HG02981 (cell line): ENCODE data around the gene ERN1.

Source experiments
- ATAC-seq: cut with Tn5 transposase; IDR thresholded peaks from one replicate; pipeline ENCODE4 v1.9.1; 2021; ENCODE audit warnings: mild to moderate bottlenecking, moderate library complexity; ENCODE audit not compliant: unreplicated experiment

The ERN1 gene

DNA sequence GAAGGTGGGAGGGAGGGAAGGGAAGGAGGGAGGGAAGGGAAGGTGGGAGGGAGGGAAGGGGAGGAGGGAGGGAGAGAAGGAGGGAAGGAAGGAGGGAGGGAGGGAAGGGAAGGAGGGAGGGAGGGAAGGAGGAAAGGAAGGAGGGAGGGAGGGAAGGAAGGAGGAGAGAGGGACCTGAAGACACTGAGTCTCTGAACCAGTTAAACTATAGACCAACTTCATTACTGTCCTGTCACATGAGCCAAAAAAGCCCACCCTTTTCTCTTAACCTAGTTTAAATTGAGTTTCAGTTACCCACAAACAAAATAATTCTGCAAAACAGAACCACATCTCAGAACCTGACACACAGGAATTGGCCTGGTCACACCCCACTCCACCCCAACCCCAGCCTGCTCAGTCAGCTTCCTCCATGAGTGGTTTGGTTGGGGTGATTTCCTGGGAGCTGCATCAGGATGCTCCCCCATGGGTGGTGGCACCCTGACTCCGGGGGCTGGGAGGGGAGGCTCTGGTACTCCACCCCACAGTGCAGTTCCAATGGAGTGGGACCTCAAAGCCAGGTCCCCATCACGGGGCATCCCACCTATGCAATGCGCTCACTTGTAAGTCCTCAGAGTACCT, 136.5 kb downstream of the ERN1 start:
- no peak for ATAC-seq

DNA sequence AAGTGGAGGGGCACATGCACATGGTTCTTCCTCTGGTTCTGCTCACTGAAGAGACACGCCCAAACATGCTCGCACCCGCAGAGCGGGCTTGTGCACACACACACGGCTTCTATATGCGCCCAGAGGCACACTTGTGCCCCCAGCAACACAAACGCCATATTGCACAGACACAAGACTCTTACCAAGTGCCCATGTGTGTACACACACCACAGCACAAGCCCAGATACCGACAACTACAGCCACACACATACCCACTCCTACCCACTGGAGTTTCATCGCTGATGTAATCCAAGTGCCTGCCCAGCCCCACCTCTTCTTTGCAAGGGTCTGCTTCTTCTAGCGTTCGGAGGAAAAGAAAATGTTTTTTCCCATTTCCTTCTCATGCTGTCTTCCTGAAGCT, 138.3 kb downstream of the ERN1 start:
- no peak for ATAC-seq

DNA sequence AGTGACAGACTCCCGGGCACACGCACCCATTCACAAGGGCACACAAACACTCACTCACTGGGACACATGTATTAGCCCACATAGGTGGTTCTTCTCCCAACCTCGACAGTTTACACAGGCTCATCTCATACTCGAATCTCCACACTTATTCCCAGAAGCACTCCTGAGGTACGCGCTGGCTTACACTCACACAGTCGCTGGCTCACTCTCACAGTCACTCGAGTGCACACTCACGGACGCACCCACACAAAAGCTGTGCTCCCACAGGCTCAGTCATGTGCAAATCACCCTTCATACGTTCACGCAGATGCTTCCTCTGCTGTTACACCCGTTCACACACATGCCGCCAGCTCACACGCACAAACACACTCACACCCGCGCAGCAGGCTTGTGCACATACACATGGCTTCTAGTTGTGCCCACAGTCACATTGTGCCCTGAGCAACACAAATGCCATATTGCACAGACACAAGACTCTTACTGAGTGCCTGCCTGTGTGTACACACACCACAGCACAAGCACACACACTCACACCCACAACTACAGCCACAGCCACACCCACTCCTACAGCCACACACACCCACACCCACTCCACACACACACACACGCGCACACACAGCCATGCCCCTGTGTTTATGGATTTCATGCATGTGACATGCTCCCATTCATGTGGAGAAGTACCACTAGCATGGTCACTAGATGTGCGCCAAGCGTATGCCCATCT, 140.2 kb downstream of the ERN1 start:
- no peak for ATAC-seq
